SU-DHL-6 (cell line): ENCODE data around the gene PKD1L1.

Experiments
- H2AFZ ChIP-seq: fragments of 200-600 bp; sonication (generic); 2 replicates; pipeline ENCODE4 v1.6.1; 2014; ENCODE audit warnings: low read depth, mild to moderate bottlenecking, moderate library complexity, mixed read lengths, antibody characterized with exemption, low read length; ENCODE audit not compliant: severe bottlenecking
- H3F3A ChIP-seq: fragments of 200-600 bp; shearing (Covaris generic); 2 replicates; pipeline ENCODE4 v1.6.0; 2016; ENCODE audit warnings: antibody characterized with exemption, mild to moderate bottlenecking; ENCODE audit not compliant: insufficient read depth
- H3K27ac ChIP-seq: fragments of 200-600 bp; sonication (generic); 2 replicates; pipeline ENCODE4 v1.5.1; 2016; ENCODE audit warnings: low read depth, mild to moderate bottlenecking, low read length, moderate library complexity, mixed read lengths
- H3K27me3 ChIP-seq: fragments of 200-600 bp; sonication (generic), shearing (Covaris generic); 2 replicates; pipeline ENCODE4 v1.6.0; 2014; ENCODE audit warnings: mild to moderate bottlenecking, low read length
- H3K36me3 ChIP-seq: fragments of 200-600 bp; sonication (generic); 2 replicates; pipeline ENCODE4 v1.6.1; 2014; ENCODE audit warnings: mild to moderate bottlenecking, low read length, mixed read lengths
- H3K4me2 ChIP-seq: fragments of 300-600, 200-600 bp; shearing (Covaris generic), sonication (generic); 2 replicates; pipeline ENCODE4 v1.6.0; 2014; ENCODE audit warnings: low read length, low read depth, mild to moderate bottlenecking; ENCODE audit not compliant: poor library complexity, severe bottlenecking
- H3K4me3 ChIP-seq: fragments of 200-600 bp; sonication (generic); 2 replicates; pipeline ENCODE4 v1.5.1; 2014; ENCODE audit warnings: antibody characterized with exemption, low read length, mild to moderate bottlenecking, mixed read lengths; ENCODE audit not compliant: insufficient read depth, poor library complexity, severe bottlenecking
- H3K79me2 ChIP-seq: fragments of 200-600 bp; sonication (generic); 2 replicates; pipeline ENCODE4 v1.6.1; 2014; ENCODE audit warnings: mild to moderate bottlenecking, low read length, moderate library complexity; ENCODE audit not compliant: insufficient read depth
- H3K9ac ChIP-seq: fragments of 200-600 bp; sonication (generic); 2 replicates; pipeline ENCODE4 v1.7.0; 2014; ENCODE audit warnings: mild to moderate bottlenecking, low read length
- H3K9me2 ChIP-seq: fragments of 200-600 bp; sonication (generic); replicated peaks from 2 replicates; pipeline ENCODE4 v1.6.1; 2014; ENCODE audit warnings: low read length; ENCODE audit not compliant: insufficient read depth
- H3K9me3 ChIP-seq: fragments of 200-600 bp; sonication (generic); 2 replicates; pipeline ENCODE4 v1.6.1; 2014; ENCODE audit warnings: low read length, mixed read lengths; ENCODE audit not compliant: insufficient read depth
- H4K20me1 ChIP-seq: fragments of 200-600 bp; sonication (generic); 2 replicates; pipeline ENCODE4 v1.6.1; 2014; ENCODE audit warnings: low read depth, mild to moderate bottlenecking, antibody characterized with exemption, low read length, moderate library complexity, mixed read lengths
- CTCF ChIP-seq: fragments of 200-600 bp; sonication (generic); IDR thresholded peaks from one replicate; pipeline ENCODE4 v1.5.1; 2017; ENCODE audit warnings: antibody characterized with exemption, mild to moderate bottlenecking, low read length, moderate library complexity; ENCODE audit not compliant: insufficient read depth, poor library complexity, severe bottlenecking
- EZH2phosphoT487 ChIP-seq: fragments of 200-600 bp; sonication (generic), shearing (Covaris generic); conservative IDR thresholded peaks from 2 replicates; pipeline ENCODE4 v1.6.1; 2018; ENCODE audit warnings: mild to moderate bottlenecking, antibody characterized with exemption, low read length, moderate library complexity, mixed read lengths

PKD1L1 gene

GRCh38 chr7:47897831-47898230 is 50.4 kb downstream of the PKD1L1 start:
- H3K27me3 ChIP-seq = no peaks in the 10 kb centered on the region
- no peak overlapping the region for H3K27ac ChIP-seq
- no peaks in the 10 kb centered on the region for H3K9me2 ChIP-seq
- no peak overlapping the region for H3K4me2 ChIP-seq
- no peak overlapping the region for H3K4me3 ChIP-seq
- TF ChIP-seq CTCF (no peak), EZH2phosphoT487 (no peak)
- H3K79me2 ChIP-seq = no peaks in the 10 kb centered on the region
- no peak overlapping the region for H3K9ac ChIP-seq
- no peaks in the 10 kb centered on the region for H3F3A ChIP-seq
- H3K36me3 ChIP-seq = no peaks in the 10 kb centered on the region
- no peak overlapping the region for H2AFZ ChIP-seq
- H3K9me3 ChIP-seq = no peaks in the 10 kb centered on the region
- no peaks in the 10 kb centered on the region for H4K20me1 ChIP-seq

DNA sequence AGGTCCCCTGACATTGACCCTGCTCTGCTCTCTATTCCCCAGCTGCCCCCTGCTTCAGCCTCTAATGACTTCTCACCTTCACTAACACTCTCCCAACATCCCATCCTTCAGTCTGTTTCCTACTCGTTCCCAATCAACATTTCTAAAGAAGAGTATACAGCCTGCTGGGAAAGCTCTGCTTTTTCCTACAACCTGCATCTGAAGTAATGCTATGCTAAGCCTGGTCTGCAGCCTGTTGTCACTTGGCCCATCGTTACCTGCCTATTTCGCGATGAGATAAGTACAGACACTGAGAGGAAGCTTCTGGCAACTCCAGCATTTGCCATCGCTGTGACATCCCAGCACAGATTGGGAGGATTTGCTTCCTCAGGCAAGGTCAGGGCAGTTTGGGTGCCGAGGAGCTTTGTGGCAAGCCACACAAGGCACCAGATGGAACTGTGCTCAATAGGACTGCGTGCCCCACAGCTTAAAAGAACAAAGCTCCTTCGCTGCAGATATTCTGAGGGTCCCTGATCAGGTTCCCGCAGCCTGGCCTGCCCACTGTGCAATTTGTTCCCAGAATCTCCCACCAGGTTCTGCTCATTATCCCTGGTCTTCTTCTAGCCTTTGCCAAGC is 51.4 kb downstream of the PKD1L1 start:
- H3K27ac ChIP-seq = no peak overlapping the region
- no peaks in the 10 kb centered on the region for H3K9me3 ChIP-seq
- no peaks in the 10 kb centered on the region for H3K36me3 ChIP-seq
- no peak overlapping the region for H3K9ac ChIP-seq
- H3K9me2 ChIP-seq = no peaks in the 10 kb centered on the region
- H3K27me3 ChIP-seq = no peaks in the 10 kb centered on the region
- no peak for TF ChIP-seq EZH2phosphoT487
- no peak for TF ChIP-seq CTCF
- H3F3A ChIP-seq = no peaks in the 10 kb centered on the region
- no peak overlapping the region for H2AFZ ChIP-seq
- no peaks in the 10 kb centered on the region for H4K20me1 ChIP-seq
- no peak overlapping the region for H3K4me3 ChIP-seq
- H3K79me2 ChIP-seq = no peaks in the 10 kb centered on the region
- H3K4me2 ChIP-seq = no peak overlapping the region

- Histone ChIP-seq H3K27ac (no peak overlapping the region), H3K4me2 (no peak overlapping the region), H3F3A (no peaks in the 10 kb centered on the region), H3K79me2 (no peaks in the 10 kb centered on the region), H3K27me3 (no peaks in the 10 kb centered on the region), H3K9me2 (no peaks in the 10 kb centered on the region), H3K9ac (no peak overlapping the region), H3K36me3 (no peaks in the 10 kb centered on the region), H3K4me3 (no peak overlapping the region), H4K20me1 (no peaks in the 10 kb centered on the region), H2AFZ (no peak overlapping the region), H3K9me3 (no peaks in the 10 kb centered on the region)
- no peak for TF ChIP-seq EZH2phosphoT487
- no peak for TF ChIP-seq CTCF
Measured at GRCh38 chr7:47895026-47895425, 53.2 kb downstream of the PKD1L1 start.
